Nephron progenitor cell (in vitro differentiated cells): ENCODE results near the gene KIF26B.

Experiments
- DNase-seq: peaks from one replicate; pipeline ENCODE4 v3.0.0; 2021
- H3K27ac Mint-ChIP-seq: 2 replicates; pipeline ENCODE4 v1.8.0; 2021; ENCODE audit warnings: mild to moderate bottlenecking, moderate library complexity, mixed read lengths
- H3K27me3 Mint-ChIP-seq: 2 replicates; pipeline ENCODE4 v1.8.0; 2021; ENCODE audit warnings: mild to moderate bottlenecking, low read depth, mixed read lengths; ENCODE audit not compliant: poor library complexity
- H3K36me3 Mint-ChIP-seq: 2 replicates; pipeline ENCODE4 v1.8.0; 2021; ENCODE audit warnings: low read depth, mixed read lengths
- H3K4me1 Mint-ChIP-seq: 2 replicates; pipeline ENCODE4 v1.8.0; 2021; ENCODE audit warnings: mixed read lengths
- H3K4me3 Mint-ChIP-seq: 2 replicates; pipeline ENCODE4 v1.8.0; 2021; ENCODE audit warnings: mild to moderate bottlenecking, moderate library complexity, mixed read lengths
- H3K9me3 Mint-ChIP-seq: 2 replicates; pipeline ENCODE4 v1.8.0; 2021; ENCODE audit warnings: mild to moderate bottlenecking, moderate library complexity, mixed read lengths
- CTCF ChIP-seq: fragments of 200-600 bp; sonication (generic); IDR thresholded peaks from 2 replicates; pipeline ENCODE4 v1.5.0; 2021; ENCODE audit warnings: antibody characterized with exemption

Gene KIF26B

GRCh38 chr1:245614476-245614875 lies 459.7 kb downstream of the KIF26B start:
- H3K4me3 Mint-ChIP-seq = no peak overlapping the region
- no peak for TF ChIP-seq CTCF
- no peak overlapping the region for H3K27ac Mint-ChIP-seq
- peaks cover 8% of the 10 kb centered on the region for H3K27me3 Mint-ChIP-seq
- no peaks in the 10 kb centered on the region for H3K9me3 Mint-ChIP-seq
- peaks cover 47% of the 10 kb centered on the region for H3K4me1 Mint-ChIP-seq
- H3K36me3 Mint-ChIP-seq = peaks cover 61% of the 10 kb centered on the region
- DNase-seq = no peak

- Mint-ChIP-seq H3K27me3 (peaks cover 8% of the 10 kb centered on the region), H3K4me3 (no peak overlapping the region), H3K27ac (no peak overlapping the region), H3K9me3 (no peaks in the 10 kb centered on the region), H3K4me1 (peaks cover 42% of the 10 kb centered on the region), H3K36me3 (peaks cover 64% of the 10 kb centered on the region)
- TF ChIP-seq CTCF = no peak
- no peak for DNase-seq
Measured at GRCh38 chr1:245615001-245615400, 460.2 kb downstream of the KIF26B start.

- Mint-ChIP-seq H3K4me1 (no peaks in the 10 kb centered on the region), H3K27ac (no peak overlapping the region), H3K27me3 (no peaks in the 10 kb centered on the region), H3K4me3 (no peak overlapping the region), H3K9me3 (peaks cover 9% of the 10 kb centered on the region), H3K36me3 (peaks cover 66% of the 10 kb centered on the region)
- no peak for TF ChIP-seq CTCF
- DNase-seq = no peak
Measured at GRCh38 chr1:245621589-245621988, 466.8 kb downstream of the KIF26B start.

- no peaks in the 10 kb centered on the region for H3K4me1 Mint-ChIP-seq
- H3K27ac Mint-ChIP-seq = no peak overlapping the region
- no peaks in the 10 kb centered on the region for H3K27me3 Mint-ChIP-seq
- no peak for TF ChIP-seq CTCF
- no peak overlapping the region for H3K4me3 Mint-ChIP-seq
- peaks cover 67% of the 10 kb centered on the region for H3K36me3 Mint-ChIP-seq
- peaks cover 14% of the 10 kb centered on the region for H3K9me3 Mint-ChIP-seq
- no peak for DNase-seq
Measured at GRCh38 chr1:245622332-245623014, 467.7 kb downstream of the KIF26B start.

- Mint-ChIP-seq H3K4me1 (peaks cover 4% of the 10 kb centered on the region), H3K36me3 (peaks cover 100% of the 10 kb centered on the region), H3K27me3 (peaks cover 3% of the 10 kb centered on the region), H3K27ac (no peak overlapping the region), H3K9me3 (peaks cover 77% of the 10 kb centered on the region), H3K4me3 (no peak overlapping the region)
- TF ChIP-seq CTCF = no peak
- DNase-seq = no peak
Measured at GRCh38 chr1:245641384-245641783, 486.6 kb downstream of the KIF26B start.

- Mint-ChIP-seq H3K9me3 (peaks cover 50% of the 10 kb centered on the region), H3K4me3 (no peak overlapping the region), H3K4me1 (peaks cover 16% of the 10 kb centered on the region), H3K36me3 (peaks cover 92% of the 10 kb centered on the region), H3K27ac (no peak overlapping the region), H3K27me3 (peaks cover 7% of the 10 kb centered on the region)
- DNase-seq = no peak
- no peak for TF ChIP-seq CTCF
Measured at GRCh38 chr1:245645406-245645805, 490.6 kb downstream of the KIF26B start.
